Measurements from ENCODE around the gene P2RY14. TPM values are rescaled to one million over a fixed set of nuclear protein-coding genes. Genes with fewer than 3 reads are reported as not detected.
A peak's percentile ranks its signal among the peaks of the same experiment; 100 is the strongest.

P2RY14 gene
- total RNA-seq (ENCODE audit: low replicate concordance): not detected in 2 replicates

- H3K36me3 Mint-ChIP-seq: no peaks in the 10 kb centered on the region
- Histone ChIP-seq H3K36me3 (no peaks in the 10 kb centered on the region), H3K27ac (no peak within 1 kb of the TSS), H3K9me3 (ENCODE audit: low read depth) (no peaks in the 10 kb centered on the region), H4K20me1 (ENCODE audit: low read depth) (no peaks in the 10 kb centered on the region), H3K27me3 (no peaks in the 10 kb centered on the region), H3K4me1 (no peaks in the 10 kb centered on the region), H3K79me2 (ENCODE audit: low read depth) (no peaks in the 10 kb centered on the region), H2AFZ (replicated peaks) (no peak within 1 kb of the TSS), H3F3A (ENCODE audit: low read depth) (no peaks in the 10 kb centered on the region), H3K9ac (no peak within 1 kb of the TSS), H3K4me2 (no peak within 1 kb of the TSS), H3K4me3 (no peak within 1 kb of the TSS)
- no peak for TF ChIP-seq EZH2 (IDR thresholded peaks at IDR 0.05)
- no peak for TF ChIP-seq EZH2phosphoT487 (IDR thresholded peaks at IDR 0.05)
- no peak for TF ChIP-seq CTCF (IDR thresholded peaks at IDR 0.05)
- H3K4me1 Mint-ChIP-seq: no peaks in the 10 kb centered on the region
- H3K27me3 Mint-ChIP-seq (ENCODE audit: insufficient read depth, low read depth): peaks cover 4% of the 10 kb centered on the region
- DNase-seq (ENCODE audit: low spot score): no peak
- H3K27ac Mint-ChIP-seq: no peak within 1 kb of the TSS
- H3K9me3 Mint-ChIP-seq: no peaks in the 10 kb centered on the region
- no peak within 1 kb of the TSS for H3K4me3 Mint-ChIP-seq
Observed at GRCh38 chr3:151278230-151278629, at the start of gene P2RY14. TSS of gene P2RY14 (minus strand) at chr3:151278542. CDS start at chr3:151214316, 64,226 bp downstream.

GRCh38 chr3:151327571-151328198 lies 49.3 kb upstream of the P2RY14 start:
- DNase-seq (ENCODE audit: low spot score): no peak
- no peak overlapping the region for H2AFZ ChIP-seq (replicated peaks)
- no peaks in the 10 kb centered on the region for H3K9me3 ChIP-seq (ENCODE audit: low read depth)
- H3K36me3 ChIP-seq: no peaks in the 10 kb centered on the region
- H3K4me1 Mint-ChIP-seq: no peaks in the 10 kb centered on the region
- H3K4me1 ChIP-seq: no peaks in the 10 kb centered on the region
- H3K27ac ChIP-seq: no peak overlapping the region
- no peaks in the 10 kb centered on the region for H4K20me1 ChIP-seq (ENCODE audit: low read depth)
- no peaks in the 10 kb centered on the region for H3K36me3 Mint-ChIP-seq
- H3K4me2 ChIP-seq: no peak overlapping the region
- no peaks in the 10 kb centered on the region for H3K9me3 Mint-ChIP-seq
- H3K27ac Mint-ChIP-seq: no peak overlapping the region
- no peaks in the 10 kb centered on the region for H3F3A ChIP-seq (ENCODE audit: low read depth)
- H3K79me2 ChIP-seq (ENCODE audit: low read depth): no peaks in the 10 kb centered on the region
- TF ChIP-seq EZH2phosphoT487 (IDR thresholded peaks at IDR 0.05) (no peak), CTCF (IDR thresholded peaks at IDR 0.05) (peak; percentile 72), EZH2 (IDR thresholded peaks at IDR 0.05) (no peak)
- no peak overlapping the region for H3K4me3 Mint-ChIP-seq
- H3K9ac ChIP-seq: no peak overlapping the region
- no peaks in the 10 kb centered on the region for H3K27me3 ChIP-seq
- H3K27me3 Mint-ChIP-seq (ENCODE audit: insufficient read depth, low read depth): no peaks in the 10 kb centered on the region
- H3K4me3 ChIP-seq: no peak overlapping the region

GRCh38 chr3:151322511-151322910 lies 44.2 kb upstream of the P2RY14 start:
- no peak overlapping the region for H3K27ac ChIP-seq
- H3K4me2 ChIP-seq: no peak overlapping the region
- no peaks in the 10 kb centered on the region for H3F3A ChIP-seq (ENCODE audit: low read depth)
- no peaks in the 10 kb centered on the region for H3K27me3 Mint-ChIP-seq (ENCODE audit: insufficient read depth, low read depth)
- H3K9me3 ChIP-seq (ENCODE audit: low read depth): no peaks in the 10 kb centered on the region
- H2AFZ ChIP-seq (replicated peaks): no peak overlapping the region
- no peaks in the 10 kb centered on the region for H3K36me3 ChIP-seq
- no peaks in the 10 kb centered on the region for H4K20me1 ChIP-seq (ENCODE audit: low read depth)
- H3K79me2 ChIP-seq (ENCODE audit: low read depth): no peaks in the 10 kb centered on the region
- no peaks in the 10 kb centered on the region for H3K4me1 ChIP-seq
- no peak overlapping the region for H3K27ac Mint-ChIP-seq
- no peaks in the 10 kb centered on the region for H3K9me3 Mint-ChIP-seq
- no peaks in the 10 kb centered on the region for H3K27me3 ChIP-seq
- TF ChIP-seq EZH2 (IDR thresholded peaks at IDR 0.05) (no peak), EZH2phosphoT487 (IDR thresholded peaks at IDR 0.05) (no peak), CTCF (IDR thresholded peaks at IDR 0.05) (no peak)
- H3K4me1 Mint-ChIP-seq: peaks cover 3% of the 10 kb centered on the region
- H3K9ac ChIP-seq: no peak overlapping the region
- no peak overlapping the region for H3K4me3 Mint-ChIP-seq
- H3K4me3 ChIP-seq: no peak overlapping the region
- no peaks in the 10 kb centered on the region for H3K36me3 Mint-ChIP-seq
- DNase-seq (ENCODE audit: low spot score): no peak

Measured in neural progenitor cell (in vitro differentiated cells).